GM21529 (cell line): Measurements from ENCODE around the gene KATNB1.
"Not testable (repeated sequence)": the region's sequence is repeated elsewhere in the genome, so short reads cannot be mapped to it uniquely, and the experiment has no call there.

ENCODE experiments used
- ATAC-seq: cut with Tn5 transposase; IDR thresholded peaks from one replicate; pipeline ENCODE4 v1.9.1; 2021; ENCODE audit not compliant: unreplicated experiment

Gene KATNB1

GRCh38 chr16:57725151-57725550 lies 10.4 kb upstream of the KATNB1 start:
- no peak for ATAC-seq

GRCh38 chr16:57725554-57725953 lies 10.0 kb upstream of the KATNB1 start:
- no peak for ATAC-seq

GRCh38 chr16:57725976-57726375 lies 9.6 kb upstream of the KATNB1 start:
- ATAC-seq: no peak

GRCh38 chr16:57726433-57726947 lies 9.1 kb upstream of the KATNB1 start:
- ATAC-seq: no peak

- ATAC-seq: no peak
Observed at GRCh38 chr16:57727610-57728009, 8.0 kb upstream of the KATNB1 start.

GRCh38 chr16:57728336-57729181 lies 7.0 kb upstream of the KATNB1 start:
- ATAC-seq: no peak

DNA sequence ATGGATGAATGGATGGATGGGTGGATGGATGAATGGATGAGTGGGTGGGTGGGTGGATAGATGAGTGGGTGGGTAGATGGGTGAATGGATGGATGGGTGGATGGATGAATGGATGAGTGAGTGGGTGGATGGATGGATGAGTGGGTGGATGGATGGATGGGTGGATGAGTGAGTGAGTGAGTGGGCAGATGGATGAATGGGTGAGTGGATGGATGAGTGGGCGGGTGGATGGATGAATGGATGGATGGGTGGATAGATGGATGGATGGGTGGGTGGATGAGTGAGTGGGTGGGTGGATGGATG lies 6.4 kb upstream of the KATNB1 start:
- ATAC-seq: no peak

- ATAC-seq: not testable (repeated sequence)
Observed at GRCh38 chr16:57729852-57730251, 5.7 kb upstream of the KATNB1 start.

GRCh38 chr16:57730771-57731730 lies 4.5 kb upstream of the KATNB1 start:
- ATAC-seq: no peak

DNA sequence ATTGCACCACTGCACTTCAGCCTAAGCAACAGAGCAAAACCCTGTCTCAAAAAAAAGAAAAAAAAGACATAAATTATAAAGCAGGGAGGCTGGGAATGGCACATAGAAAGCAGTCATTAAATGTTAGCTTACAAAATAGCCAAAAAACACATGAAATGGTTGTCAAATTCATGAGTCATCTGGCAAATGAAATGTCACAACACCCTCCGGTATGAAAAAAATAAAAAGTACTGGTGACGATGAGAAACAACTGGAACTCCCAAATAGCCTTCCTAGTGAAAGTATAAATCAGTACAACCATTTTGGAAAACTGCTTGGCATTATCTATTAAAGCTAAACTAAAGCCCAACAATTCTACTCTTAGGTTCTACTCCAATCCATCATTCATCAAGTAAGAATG lies 3.5 kb upstream of the KATNB1 start:
- no peak for ATAC-seq

GRCh38 chr16:57732714-57733113 lies 2.9 kb upstream of the KATNB1 start:
- ATAC-seq: no peak

GRCh38 chr16:57734308-57734924 lies 1.2 kb upstream of the KATNB1 start:
- no peak for ATAC-seq

DNA sequence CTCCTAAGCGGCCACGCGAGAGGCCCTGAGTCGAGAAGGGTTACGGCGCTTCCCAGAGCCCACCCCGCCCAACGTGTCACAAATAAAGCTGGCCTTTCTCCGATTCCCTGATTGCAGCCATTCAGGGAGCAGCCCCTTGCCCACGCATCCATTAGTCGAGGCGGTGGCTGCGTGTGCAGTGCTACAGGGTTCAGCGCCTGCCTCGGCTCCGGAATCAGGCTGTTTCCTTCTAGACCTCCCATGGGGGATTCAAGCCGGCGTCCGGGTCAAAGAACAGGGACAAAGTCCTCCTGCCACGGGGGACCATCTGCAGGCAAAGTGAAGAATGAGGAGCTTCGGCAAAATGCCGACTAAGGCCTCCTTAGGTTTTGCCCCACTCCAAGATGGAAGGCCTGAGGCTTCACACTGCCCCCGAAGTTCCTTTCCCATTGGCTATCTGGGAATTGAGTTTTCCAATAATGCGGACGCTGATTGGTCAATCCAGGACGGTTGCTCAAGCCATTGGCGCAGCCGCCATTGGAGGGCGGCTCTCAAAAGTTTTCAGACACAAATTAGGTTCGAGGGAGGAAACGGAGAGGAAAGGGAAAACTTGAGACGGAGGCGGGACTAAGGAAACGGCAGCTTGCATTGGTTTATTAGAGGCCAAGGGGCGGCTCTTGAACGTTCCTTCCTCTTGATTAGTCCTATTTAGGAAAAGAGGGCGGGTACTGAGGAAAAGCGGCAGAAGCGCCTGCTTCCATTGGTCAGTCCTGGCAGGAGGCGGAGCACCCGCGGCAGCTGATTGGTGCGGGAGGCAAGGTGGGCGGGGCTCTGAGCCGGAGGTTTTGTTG lies 430 bp upstream of the KATNB1 start:
- ATAC-seq: peak; percentile 88

DNA sequence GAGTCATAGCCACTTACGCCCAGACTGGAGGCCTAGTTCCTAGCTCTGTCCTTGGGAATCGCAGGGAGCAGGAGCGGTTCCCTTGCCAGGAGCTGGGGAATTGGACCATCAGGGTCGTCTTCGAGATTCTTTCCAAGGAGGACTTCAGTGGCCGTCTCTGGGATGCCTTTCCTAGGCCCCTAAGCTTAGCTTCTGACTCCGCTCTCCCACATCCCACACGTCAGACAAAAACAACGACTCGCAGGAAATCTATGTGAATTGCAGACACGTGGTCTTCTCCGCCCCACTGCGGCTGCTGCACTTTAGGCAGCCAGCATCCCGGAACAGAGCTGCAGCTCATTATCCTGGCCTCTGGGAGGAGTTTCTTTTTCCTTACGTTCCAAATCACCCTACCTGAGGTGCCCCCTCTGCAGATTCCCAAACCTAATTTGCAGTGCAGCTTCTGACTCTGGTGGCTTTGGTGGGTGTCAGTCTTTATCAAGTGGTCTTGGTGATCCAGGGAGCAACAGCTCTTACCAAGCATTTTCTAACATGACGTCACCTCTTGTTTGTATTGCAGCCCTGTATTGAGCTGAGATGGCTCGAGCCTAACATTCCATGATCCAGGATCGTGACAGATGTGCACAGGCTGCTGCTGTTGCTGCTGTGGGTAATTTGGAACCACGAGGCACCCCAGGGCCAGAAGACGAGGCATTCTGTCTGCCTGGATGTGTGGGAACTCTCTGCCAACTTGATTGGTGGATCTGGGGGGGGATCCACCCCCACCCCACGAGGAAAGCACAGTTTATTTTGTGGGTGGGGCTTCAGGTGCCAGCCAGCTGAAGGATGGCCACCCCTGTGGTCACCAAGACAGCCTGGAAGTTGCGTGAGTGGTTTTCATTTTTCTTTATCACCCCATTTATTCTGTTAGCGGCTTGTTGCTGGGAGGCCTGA lies 1.1 kb downstream of the KATNB1 start:
- ATAC-seq: no peak

DNA sequence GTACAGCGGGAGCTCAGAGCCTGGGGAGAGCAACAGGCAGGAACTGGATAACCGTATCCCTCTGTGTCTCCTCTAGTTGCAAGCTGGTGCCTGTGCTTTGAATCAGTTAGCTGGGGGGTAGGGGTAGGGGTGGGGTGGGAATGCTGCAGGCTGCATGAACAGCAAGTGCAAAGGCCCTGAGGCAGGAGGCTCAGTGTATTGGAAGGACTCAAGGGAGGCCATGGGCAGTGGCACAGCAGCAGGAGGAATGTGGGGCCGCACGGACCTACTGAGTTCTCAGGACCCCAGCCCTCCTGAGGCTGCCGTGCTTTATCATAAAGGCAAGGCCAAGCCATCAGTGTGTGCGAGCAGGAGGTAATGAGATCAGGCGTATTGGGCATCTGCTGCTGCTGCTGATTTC lies 3.3 kb downstream of the KATNB1 start:
- ATAC-seq: no peak

- ATAC-seq: no peak
Observed at GRCh38 chr16:57739756-57740422, 4.3 kb downstream of the KATNB1 start.

DNA sequence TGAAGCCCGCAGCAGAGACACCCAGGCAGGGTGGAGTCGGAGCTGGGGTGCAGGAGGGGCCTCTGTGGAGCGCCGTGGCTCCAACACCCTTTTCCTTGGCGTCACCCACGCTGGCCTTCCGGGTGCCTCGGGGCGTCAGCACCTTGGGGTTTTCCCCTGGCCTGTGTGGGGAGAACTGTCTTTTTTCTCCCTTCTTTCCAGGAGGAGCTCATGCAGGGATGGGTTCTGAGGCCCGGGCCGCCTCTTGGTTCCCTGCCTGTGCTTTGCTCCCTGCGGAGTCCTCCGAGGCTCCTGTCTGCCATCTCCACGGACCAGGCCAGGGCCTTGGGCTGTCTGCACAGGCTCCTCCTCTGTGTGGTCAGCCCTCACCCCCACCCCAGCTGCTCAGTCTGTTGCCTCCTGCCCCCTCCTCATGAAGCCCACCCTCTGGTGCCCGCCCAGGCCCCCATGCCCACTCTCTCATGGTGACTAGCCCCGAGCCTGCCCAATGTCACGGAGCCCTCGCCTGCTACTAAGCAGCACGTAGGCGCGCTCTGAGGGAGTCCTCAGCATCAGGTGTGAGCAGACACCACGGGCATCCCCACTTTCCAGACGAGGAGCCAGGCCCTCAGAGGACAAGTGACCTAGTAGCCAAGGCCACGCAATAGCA lies 5.0 kb downstream of the KATNB1 start:
- ATAC-seq: no peak

DNA sequence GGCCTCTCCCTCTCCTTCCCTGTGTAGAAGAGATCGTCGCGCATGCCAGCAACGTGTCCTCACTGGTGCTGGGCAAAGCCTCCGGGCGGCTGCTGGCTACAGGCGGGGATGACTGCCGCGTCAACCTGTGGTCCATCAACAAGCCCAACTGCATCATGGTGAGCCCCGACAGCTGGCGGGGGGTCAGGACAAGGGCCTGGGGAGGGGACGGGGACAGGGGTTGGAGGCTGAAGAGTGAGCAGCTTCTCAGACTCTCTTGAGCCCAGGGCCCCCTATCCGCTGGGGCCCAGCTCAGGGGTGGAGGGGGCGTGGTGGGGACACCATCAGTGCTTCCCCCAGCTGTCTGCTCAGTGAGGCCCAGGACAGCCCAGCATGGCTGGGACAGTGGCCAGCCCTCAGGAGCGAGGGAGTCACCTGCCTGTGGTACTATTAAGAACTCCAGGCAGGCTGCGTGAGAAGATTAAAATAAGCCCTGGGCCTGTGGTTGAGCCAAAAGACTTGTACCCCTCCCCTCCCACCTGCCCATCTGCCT lies 6.2 kb downstream of the KATNB1 start:
- no peak for ATAC-seq
